Measurements from ENCODE around the gene ACTRT3. TPM values are rescaled to one million over a fixed set of nuclear protein-coding genes. Genes with fewer than 3 reads are reported as not detected.

Gene ACTRT3
- total RNA-seq, 1 donor from 2014 or later: 2.7 TPM

DNA sequence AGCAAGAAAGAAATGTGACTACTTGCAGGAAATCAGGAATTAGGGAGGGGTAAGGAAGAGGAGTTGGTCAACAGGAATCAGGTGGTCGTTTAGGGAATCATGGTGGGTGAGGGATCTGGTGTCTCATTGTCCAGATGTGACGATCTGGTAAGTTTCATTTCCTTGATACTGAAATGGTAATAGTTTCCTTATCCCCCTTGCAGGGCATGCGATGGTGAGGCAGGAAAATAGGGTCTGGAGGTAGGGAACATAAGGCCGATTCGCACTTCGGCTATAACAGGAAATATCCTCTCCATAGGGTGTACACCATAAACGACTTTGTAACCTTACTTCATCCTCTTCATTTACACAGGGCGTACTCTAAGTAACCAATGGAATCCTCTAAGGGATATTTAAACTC, 43.9 kb upstream of the ACTRT3 start:
- H3K27ac Mint-ChIP-seq (ENCODE audit: unreplicated experiment): peak overlapping the region; percentile 9
- H3K4me3 Mint-ChIP-seq (ENCODE audit: unreplicated experiment): peak overlapping the region; percentile 76
- TF ChIP-seq CTCF (IDR thresholded peaks at IDR 0.05): no peak
- H3K9me3 Mint-ChIP-seq (ENCODE audit: unreplicated experiment): peaks cover 16% of the 10 kb centered on the region
- no peak for DNase-seq (ENCODE audit: extremely low spot score, unreplicated experiment)
- no peaks in the 10 kb centered on the region for H3K27me3 Mint-ChIP-seq (ENCODE audit: unreplicated experiment)
- H3K36me3 Mint-ChIP-seq (ENCODE audit: unreplicated experiment): no peaks in the 10 kb centered on the region
- H3K4me1 Mint-ChIP-seq (ENCODE audit: unreplicated experiment): peaks cover 19% of the 10 kb centered on the region

DNA sequence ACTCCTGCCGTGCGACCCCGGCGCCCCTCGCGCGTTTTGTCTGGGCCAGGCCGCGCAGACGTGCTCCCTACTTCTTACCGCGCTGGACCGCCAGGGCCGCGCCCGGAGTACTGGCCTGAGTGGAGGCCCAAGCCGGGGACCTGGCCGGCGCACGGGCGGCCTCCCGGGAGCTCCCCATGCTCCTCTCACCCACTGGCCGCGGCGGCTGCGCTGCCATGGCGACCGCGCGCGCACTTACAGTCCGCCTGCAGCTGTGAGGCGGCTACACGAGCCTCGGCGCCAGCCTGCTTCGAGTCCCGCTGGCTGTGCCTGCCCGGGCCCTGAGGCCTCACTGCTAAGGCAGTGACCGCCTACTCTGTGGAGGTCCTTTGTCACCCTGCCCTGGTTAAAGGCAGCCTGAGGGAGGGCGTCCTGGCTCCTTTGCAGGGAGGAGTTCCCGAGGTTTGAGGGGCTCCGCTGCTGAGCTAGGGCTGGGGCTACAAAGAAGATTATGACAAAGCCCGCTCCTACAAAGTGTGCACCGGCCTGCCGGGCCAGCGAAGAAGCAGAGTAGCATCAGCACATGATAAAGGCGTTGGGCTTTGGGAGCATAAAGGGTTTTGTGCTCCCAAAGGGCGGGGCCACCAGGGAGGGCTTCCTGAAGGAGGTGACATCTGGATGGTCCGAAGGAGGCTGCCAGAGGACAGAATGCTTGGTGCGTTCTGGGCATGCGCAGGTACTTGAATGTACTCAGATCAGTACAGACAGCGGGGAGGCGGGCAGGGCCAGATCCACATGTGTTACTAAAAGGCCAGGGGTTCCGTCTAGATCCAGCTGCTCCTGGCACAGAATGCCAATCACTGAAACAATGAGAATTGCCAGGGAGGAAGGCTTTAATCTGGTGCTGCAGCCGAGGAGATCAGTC, 43.2 kb upstream of the ACTRT3 start, which contains the start of the genes LRRC34 and LRRIQ4:
LRRC34 (minus strand) TSS at position 573 of the 904 bp plus-strand sequence; CDS start at position 217, 356 bp downstream.
LRRIQ4 (plus strand) TSS at position 539 of the 904 bp plus-strand sequence. CDS start 9,052 bp downstream, outside the sequence.
- peaks cover 16% of the 10 kb centered on the region for H3K4me1 Mint-ChIP-seq (ENCODE audit: unreplicated experiment)
- H3K9me3 Mint-ChIP-seq (ENCODE audit: unreplicated experiment): peaks cover 16% of the 10 kb centered on the region
- H3K4me3 Mint-ChIP-seq (ENCODE audit: unreplicated experiment): peak within 1 kb of the TSS; percentile 76
- TF ChIP-seq CTCF (IDR thresholded peaks at IDR 0.05): peak; percentile 9
- no peaks in the 10 kb centered on the region for H3K36me3 Mint-ChIP-seq (ENCODE audit: unreplicated experiment)
- peak; percentile 88 for DNase-seq (ENCODE audit: extremely low spot score, unreplicated experiment)
- H3K27ac Mint-ChIP-seq (ENCODE audit: unreplicated experiment): peak within 1 kb of the TSS; percentile 87
- no peaks in the 10 kb centered on the region for H3K27me3 Mint-ChIP-seq (ENCODE audit: unreplicated experiment)

- H3K36me3 Mint-ChIP-seq (ENCODE audit: unreplicated experiment): no peaks in the 10 kb centered on the region
- H3K27ac Mint-ChIP-seq (ENCODE audit: unreplicated experiment): peak overlapping the region; percentile 87
- DNase-seq (ENCODE audit: extremely low spot score, unreplicated experiment): no peak
- H3K27me3 Mint-ChIP-seq (ENCODE audit: unreplicated experiment): no peaks in the 10 kb centered on the region
- H3K4me1 Mint-ChIP-seq (ENCODE audit: unreplicated experiment): peaks cover 16% of the 10 kb centered on the region
- H3K4me3 Mint-ChIP-seq (ENCODE audit: unreplicated experiment): peak overlapping the region; percentile 76
- no peak for TF ChIP-seq CTCF (IDR thresholded peaks at IDR 0.05)
- H3K9me3 Mint-ChIP-seq (ENCODE audit: unreplicated experiment): peaks cover 12% of the 10 kb centered on the region
Observed at GRCh38 chr3:169811631-169812331, 42.4 kb upstream of the ACTRT3 start.

DNA sequence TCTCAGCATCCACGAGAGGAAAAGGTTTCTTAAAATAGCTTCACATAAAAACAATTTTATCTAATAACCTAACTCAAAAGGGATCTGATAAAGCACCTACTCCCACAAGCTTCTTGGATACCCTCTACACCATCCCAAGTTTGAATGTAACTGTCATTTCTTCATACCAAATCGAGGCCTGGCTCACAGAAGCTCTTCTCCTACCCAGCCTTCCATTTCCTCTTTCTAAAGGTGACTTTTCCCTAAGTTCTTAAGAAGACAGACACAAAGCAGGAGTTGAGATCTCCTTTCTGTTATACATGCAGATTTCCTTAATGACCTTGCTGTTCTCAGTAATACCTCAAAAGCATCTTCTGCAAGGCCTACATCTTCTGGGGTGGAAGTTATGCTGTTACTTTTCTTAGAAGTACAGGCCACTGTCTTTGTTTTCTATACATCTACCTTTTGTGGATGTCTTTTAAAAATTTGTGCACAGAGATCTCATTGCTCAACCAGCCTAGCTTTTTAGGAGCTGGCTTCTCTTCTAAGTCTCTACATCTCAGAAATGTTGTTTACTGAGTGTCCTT, 40.0 kb upstream of the ACTRT3 start:
- DNase-seq (ENCODE audit: extremely low spot score, unreplicated experiment): no peak
- no peak overlapping the region for H3K4me3 Mint-ChIP-seq (ENCODE audit: unreplicated experiment)
- H3K27ac Mint-ChIP-seq (ENCODE audit: unreplicated experiment): no peak overlapping the region
- no peaks in the 10 kb centered on the region for H3K27me3 Mint-ChIP-seq (ENCODE audit: unreplicated experiment)
- TF ChIP-seq CTCF (IDR thresholded peaks at IDR 0.05): no peak
- peaks cover 16% of the 10 kb centered on the region for H3K4me1 Mint-ChIP-seq (ENCODE audit: unreplicated experiment)
- H3K9me3 Mint-ChIP-seq (ENCODE audit: unreplicated experiment): no peaks in the 10 kb centered on the region
- H3K36me3 Mint-ChIP-seq (ENCODE audit: unreplicated experiment): no peaks in the 10 kb centered on the region

All from osteocyte (in vitro differentiated cells).